Measurements from ENCODE around the gene SLC28A1. TPM values are rescaled to one million over a fixed set of nuclear protein-coding genes. Genes with fewer than 3 reads are reported as not detected.

SLC28A1 gene
- total and polyA plus RNA-seq, 2 of the 4 experiments (the other 2 are of a cell fraction) = not detected

- Histone ChIP-seq H4K20me1 (ENCODE audit: insufficient read depth, low read length) (no peaks in the 10 kb centered on the region), H2BK5ac (ENCODE audit: low read depth, low read length, poor library complexity, severe bottlenecking) (no peak overlapping the region), H3K4ac (ENCODE audit: low read depth, low read length) (no peak overlapping the region), H2BK20ac (ENCODE audit: low read depth, low read length) (no peak overlapping the region), H2AK9ac (replicated peaks; ENCODE audit: low read depth, low read length, poor library complexity) (no peak overlapping the region), H3K9me1 (ENCODE audit: insufficient read depth, low read length) (no peaks in the 10 kb centered on the region), H3K23ac (ENCODE audit: low read depth, low read length) (no peak overlapping the region), H3K56ac (ENCODE audit: extremely low read depth, insufficient read depth, low read length) (no peak overlapping the region), H3K4me1 (ENCODE audit: control insufficient read depth, insufficient read depth, low read length) (no peaks in the 10 kb centered on the region), H3K14ac (replicated peaks; ENCODE audit: low read depth, low read length) (no peak overlapping the region), H2BK120ac (ENCODE audit: low read depth, low read length) (no peak overlapping the region), H3K9me3 (ENCODE audit: control insufficient read depth, insufficient read depth, low read length) (no peaks in the 10 kb centered on the region), H2BK15ac (ENCODE audit: low read depth, low read length) (no peak overlapping the region), H3K4me3 (ENCODE audit: insufficient read depth, low read depth, low read length) (no peak overlapping the region), H3K79me1 (ENCODE audit: low read depth in 1 of 2, low read length in 2 of 2) (no peaks in the 10 kb centered on the region), H2AFZ (replicated peaks; ENCODE audit: low read length, poor library complexity) (no peak overlapping the region), H4K91ac (ENCODE audit: insufficient read depth, low read depth, low read length) (no peak overlapping the region), H3K4me2 (ENCODE audit: low read depth, low read length) (no peak overlapping the region), H3K27ac (ENCODE audit: insufficient read depth, low read length) (no peak overlapping the region), H3K18ac (ENCODE audit: low read depth, low read length) (no peak overlapping the region), H3K9ac (ENCODE audit: low read depth, low read length) (no peak overlapping the region), H2AK5ac (ENCODE audit: low read depth, low read length) (no peak overlapping the region), H4K8ac (ENCODE audit: low read depth in 2 of 2, low read length in 2 of 2) (no peak overlapping the region), H3K36me3 (ENCODE audit: control insufficient read depth, insufficient read depth, low read length) (no peaks in the 10 kb centered on the region), H4K5ac (ENCODE audit: low read depth, low read length) (no peak overlapping the region), H3K27me3 (ENCODE audit: control insufficient read depth, insufficient read depth, low read length) (no peaks in the 10 kb centered on the region; the same call in 1 of the 2 replicates)
- BruUV-seq (replicated peaks) = no TSS peak
- intact Hi-C loops (cut with micrococcal nuclease) = no loop called here
- ChIA-PET POLR2A (ENCODE audit: unreplicated experiment) (no interaction called here), CTCF (interaction anchor here (0.6 kb wide), 1 partner anchor 365 kb away, joined by 7 read pairs; no protein-coding TSS in a partner anchor)
- no peak for ATAC-seq (ENCODE audit: low read depth)
- no peak for TF ChIP-seq ELK1 (IDR thresholded peaks at IDR 0.05; ENCODE audit: borderline replicate concordance, low read depth, low read length)
- TF ChIP-seq POLR2A (IDR thresholded peaks at IDR 0.05; ENCODE audit: low read depth, low read length) = no peak
- no peak for TF ChIP-seq CTCF (conservative IDR thresholded peaks at IDR 0.05; ENCODE audit: low read depth, low read length)
- TF ChIP-seq BHLHE40 (IDR thresholded peaks at IDR 0.05; ENCODE audit: low read depth, low read length) = no peak
- no peak for TF ChIP-seq NFE2L2 (IDR thresholded peaks at IDR 0.05; ENCODE audit: low read depth, low read length)
- no peak for TF ChIP-seq RAD21 (IDR thresholded peaks at IDR 0.05; ENCODE audit: low read length)
- no peak for TF ChIP-seq CHD1 (IDR thresholded peaks at IDR 0.05; ENCODE audit: low read depth, low read length)
- no peak for TF ChIP-seq RFX5 (IDR thresholded peaks at IDR 0.05; ENCODE audit: low read depth, low read length)
- TF ChIP-seq MAFK (IDR thresholded peaks at IDR 0.05; ENCODE audit: low read depth, low read length) = no peak
- TF ChIP-seq SMC3 (IDR thresholded peaks at IDR 0.05; ENCODE audit: low read depth, low read length) = no peak
- TF ChIP-seq FOS (IDR thresholded peaks at IDR 0.05; ENCODE audit: low read depth, low read length) = no peak
- no peak for TF ChIP-seq RCOR1 (IDR thresholded peaks at IDR 0.05; ENCODE audit: insufficient replicate concordance, low read length)
- WGBS, 2 experiments (ENCODE audit: extremely low coverage in 2 of 2, insufficient read length in 1 of 2) = 60% methylated on average over 2 of the region's 5 CpGs; no CpG with 5 or more reads in 1 of the 2 experiments
- dilution Hi-C loops (cut with HindIII; ENCODE audit: low sequenced_read_pairs, unreplicated experiment) = no loop called here
- peak; percentile 16 for DNase-seq
- in situ Hi-C loops (cut with MboI; ENCODE audit: low sequenced_read_pairs) = no loop called here
Measured at GRCh38 chr15:84937144-84937543, 52.7 kb downstream of the SLC28A1 start.
